ENCODE data around the gene FMN2. TPM values are rescaled to one million over a fixed set of nuclear protein-coding genes. Genes with fewer than 3 reads are reported as not detected.

The FMN2 gene
- total RNA-seq, 4 donors from 2014 or later, result 0.11 to 0.89 TPM; not detected in 2

DNA sequence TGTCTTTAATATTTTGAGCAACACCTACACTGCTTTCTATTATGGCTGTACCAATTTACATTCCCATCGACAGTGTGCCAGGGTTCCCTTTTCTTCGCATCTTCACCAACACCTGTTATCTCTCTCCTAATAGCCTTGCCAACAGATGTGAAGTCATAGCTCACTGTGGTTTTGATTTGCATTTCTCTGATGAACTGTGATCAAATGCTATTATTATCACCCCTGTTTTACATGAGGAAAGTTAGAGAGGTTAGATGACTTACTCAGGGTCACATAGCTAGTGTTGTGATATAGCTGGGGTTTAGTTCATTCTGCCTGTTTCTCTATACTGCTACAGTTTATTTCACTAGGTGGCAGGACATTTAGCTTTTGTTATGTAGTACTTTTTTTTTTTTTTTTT, 204.1 kb downstream of the FMN2 start:
- no peak for TF ChIP-seq EP300 (IDR thresholded peaks at IDR 0.05)
- no peak for TF ChIP-seq POLR2A (IDR thresholded peaks at IDR 0.05)
- TF ChIP-seq, protein P1, sequence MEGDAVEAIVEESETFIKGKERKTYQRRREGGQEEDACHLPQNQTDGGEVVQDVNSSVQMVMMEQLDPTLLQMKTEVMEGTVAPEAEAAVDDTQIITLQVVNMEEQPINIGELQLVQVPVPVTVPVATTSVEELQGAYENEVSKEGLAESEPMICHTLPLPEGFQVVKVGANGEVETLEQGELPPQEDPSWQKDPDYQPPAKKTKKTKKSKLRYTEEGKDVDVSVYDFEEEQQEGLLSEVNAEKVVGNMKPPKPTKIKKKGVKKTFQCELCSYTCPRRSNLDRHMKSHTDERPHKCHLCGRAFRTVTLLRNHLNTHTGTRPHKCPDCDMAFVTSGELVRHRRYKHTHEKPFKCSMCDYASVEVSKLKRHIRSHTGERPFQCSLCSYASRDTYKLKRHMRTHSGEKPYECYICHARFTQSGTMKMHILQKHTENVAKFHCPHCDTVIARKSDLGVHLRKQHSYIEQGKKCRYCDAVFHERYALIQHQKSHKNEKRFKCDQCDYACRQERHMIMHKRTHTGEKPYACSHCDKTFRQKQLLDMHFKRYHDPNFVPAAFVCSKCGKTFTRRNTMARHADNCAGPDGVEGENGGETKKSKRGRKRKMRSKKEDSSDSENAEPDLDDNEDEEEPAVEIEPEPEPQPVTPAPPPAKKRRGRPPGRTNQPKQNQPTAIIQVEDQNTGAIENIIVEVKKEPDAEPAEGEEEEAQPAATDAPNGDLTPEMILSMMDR (IDR thresholded peaks at IDR 0.05), result no peak
- no peak for TF ChIP-seq POLR2AphosphoS5 (IDR thresholded peaks at IDR 0.05)
- Histone ChIP-seq H3K36me3 (no peaks in the 10 kb centered on the region), H3K27ac (no peak overlapping the region), H3K27me3 (no peaks in the 10 kb centered on the region), H3K4me1 (no peaks in the 10 kb centered on the region), H3K4me3 (no peak overlapping the region), H3K9me3 (no peaks in the 10 kb centered on the region)
- no peak for DNase-seq (ENCODE audit: low spot score in 2 of 2)
- 78% methylated on average over 2 of the region's 2 CpGs for WGBS

DNA sequence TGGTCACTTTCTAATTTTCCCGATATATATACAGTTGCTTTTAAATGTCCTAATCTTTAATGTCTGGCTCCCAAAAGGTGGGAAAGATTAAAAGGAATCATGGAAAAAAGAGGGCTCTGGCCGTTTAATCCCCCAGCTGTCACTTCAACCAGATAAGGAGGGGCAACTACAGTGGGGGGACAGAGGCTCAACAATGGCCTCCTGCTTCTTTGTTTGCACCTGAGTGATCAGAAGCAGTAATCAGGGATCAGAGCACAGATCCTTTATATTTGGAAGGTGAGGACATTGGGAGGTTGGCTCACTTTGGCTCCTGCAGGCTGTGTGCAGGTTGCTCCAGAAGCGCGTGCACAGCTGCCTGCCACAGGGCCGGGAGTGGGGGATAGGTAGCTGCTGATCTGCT, 212.8 kb downstream of the FMN2 start:
- Histone ChIP-seq H3K4me1 (no peaks in the 10 kb centered on the region), H3K36me3 (no peaks in the 10 kb centered on the region), H3K27ac (no peak overlapping the region), H3K27me3 (no peaks in the 10 kb centered on the region), H3K4me3 (no peak overlapping the region), H3K9me3 (no peaks in the 10 kb centered on the region)
- 76% methylated on average over 5 of the region's 5 CpGs for WGBS
- no peak for TF ChIP-seq EP300 (IDR thresholded peaks at IDR 0.05)
- TF ChIP-seq, protein P1 (IDR thresholded peaks at IDR 0.05), result no peak
- no peak for TF ChIP-seq POLR2AphosphoS5 (IDR thresholded peaks at IDR 0.05)
- no peak for TF ChIP-seq POLR2A (IDR thresholded peaks at IDR 0.05)
- DNase-seq (ENCODE audit: low spot score in 2 of 2), result no peak

DNA sequence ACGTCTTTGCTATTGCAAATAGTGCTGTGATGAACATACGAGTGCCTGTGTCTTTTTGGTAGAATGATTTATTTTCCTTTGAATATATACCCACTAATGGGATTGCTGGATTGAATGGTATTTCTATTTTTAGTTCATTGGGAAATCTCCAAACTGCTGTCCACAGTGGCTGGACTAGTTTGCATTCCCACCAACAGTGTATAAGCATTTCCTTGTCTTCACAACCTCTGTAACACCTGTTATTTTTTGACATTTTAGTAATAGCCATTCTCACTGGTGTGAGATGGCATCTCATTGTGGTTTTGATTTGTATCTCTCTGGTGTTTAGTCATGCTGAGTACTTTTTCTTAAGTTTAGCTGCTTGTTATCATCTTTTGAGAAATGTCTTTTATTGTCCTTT, 215.0 kb downstream of the FMN2 start:
- H3K36me3 ChIP-seq, result no peaks in the 10 kb centered on the region
- no peaks in the 10 kb centered on the region for H3K9me3 ChIP-seq
- 69% methylated on average over 2 of the region's 2 CpGs for WGBS
- H3K4me3 ChIP-seq, result no peak overlapping the region
- TF ChIP-seq, protein P1 (IDR thresholded peaks at IDR 0.05), result no peak
- TF ChIP-seq POLR2A (IDR thresholded peaks at IDR 0.05) (no peak), POLR2AphosphoS5 (IDR thresholded peaks at IDR 0.05) (no peak), EP300 (IDR thresholded peaks at IDR 0.05) (no peak)
- no peaks in the 10 kb centered on the region for H3K27me3 ChIP-seq
- DNase-seq (ENCODE audit: low spot score in 2 of 2), result no peak
- no peaks in the 10 kb centered on the region for H3K4me1 ChIP-seq
- H3K27ac ChIP-seq, result no peak overlapping the region

DNA sequence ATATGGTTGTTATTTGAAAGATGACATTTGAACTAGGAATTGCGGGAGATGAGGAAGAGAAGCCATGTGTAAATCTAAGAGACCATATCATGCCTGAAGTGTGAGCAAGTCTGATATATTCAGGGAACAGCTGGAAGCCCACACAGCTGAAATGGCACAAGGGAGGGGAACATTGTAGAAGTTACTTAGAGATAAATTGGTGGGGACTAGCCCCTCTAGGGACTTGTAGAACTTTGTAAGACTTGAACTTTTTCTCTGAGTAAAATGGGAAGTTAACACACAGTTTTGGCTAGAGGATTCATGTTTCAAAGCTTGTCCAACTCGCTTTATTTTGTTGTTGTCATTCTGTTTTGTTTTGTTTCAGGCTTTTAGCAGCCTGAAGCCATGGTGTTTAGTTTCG, 216.4 kb downstream of the FMN2 start:
- WGBS, result 57% methylated on average over 3 of the region's 3 CpGs
- H3K27ac ChIP-seq, result no peak overlapping the region
- H3K27me3 ChIP-seq, result no peaks in the 10 kb centered on the region
- no peaks in the 10 kb centered on the region for H3K9me3 ChIP-seq
- DNase-seq (ENCODE audit: low spot score in 2 of 2), result no peak
- H3K4me1 ChIP-seq, result no peaks in the 10 kb centered on the region
- TF ChIP-seq POLR2A (IDR thresholded peaks at IDR 0.05) (no peak), POLR2AphosphoS5 (IDR thresholded peaks at IDR 0.05) (no peak), EP300 (IDR thresholded peaks at IDR 0.05) (no peak)
- TF ChIP-seq, protein P1 (IDR thresholded peaks at IDR 0.05), result no peak
- no peaks in the 10 kb centered on the region for H3K36me3 ChIP-seq
- no peak overlapping the region for H3K4me3 ChIP-seq

DNA sequence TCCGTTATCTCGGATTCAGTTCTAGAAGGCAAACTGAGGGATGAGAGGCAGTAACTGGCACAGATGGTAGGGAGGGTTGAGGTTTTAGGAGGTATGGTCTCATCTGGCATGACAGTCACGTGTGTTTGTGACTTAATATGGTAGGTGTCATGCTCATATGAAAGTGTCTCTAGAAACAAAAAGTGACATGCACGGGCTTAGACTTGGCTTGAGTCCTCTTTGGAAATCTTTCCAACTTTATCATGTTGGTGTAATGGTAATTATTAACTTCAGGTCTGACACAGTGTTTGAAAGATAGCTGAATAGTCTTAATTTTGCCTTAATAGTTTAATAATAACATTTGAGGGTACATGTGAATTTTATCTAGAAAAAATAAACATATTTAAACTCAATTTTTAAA, 218.1 kb downstream of the FMN2 start:
- H3K36me3 ChIP-seq, result no peaks in the 10 kb centered on the region
- 68% methylated on average over 4 of the region's 4 CpGs for WGBS
- H3K27ac ChIP-seq, result no peak overlapping the region
- no peak for TF ChIP-seq POLR2AphosphoS5 (IDR thresholded peaks at IDR 0.05)
- no peak for TF ChIP-seq POLR2A (IDR thresholded peaks at IDR 0.05)
- TF ChIP-seq, protein P1 (IDR thresholded peaks at IDR 0.05), result no peak
- no peak for TF ChIP-seq EP300 (IDR thresholded peaks at IDR 0.05)
- no peaks in the 10 kb centered on the region for H3K27me3 ChIP-seq
- no peaks in the 10 kb centered on the region for H3K4me1 ChIP-seq
- H3K9me3 ChIP-seq, result no peaks in the 10 kb centered on the region
- DNase-seq (ENCODE audit: low spot score in 2 of 2), result no peak
- no peak overlapping the region for H3K4me3 ChIP-seq
